ENCODE measurements around the gene KCNMA1. TPM values are rescaled to one million over a fixed set of nuclear protein-coding genes. Genes with fewer than 3 reads are reported as not detected.

The KCNMA1 gene
- total RNA-seq, 1 experiment from 2014 or later: 0.45 TPM

DNA sequence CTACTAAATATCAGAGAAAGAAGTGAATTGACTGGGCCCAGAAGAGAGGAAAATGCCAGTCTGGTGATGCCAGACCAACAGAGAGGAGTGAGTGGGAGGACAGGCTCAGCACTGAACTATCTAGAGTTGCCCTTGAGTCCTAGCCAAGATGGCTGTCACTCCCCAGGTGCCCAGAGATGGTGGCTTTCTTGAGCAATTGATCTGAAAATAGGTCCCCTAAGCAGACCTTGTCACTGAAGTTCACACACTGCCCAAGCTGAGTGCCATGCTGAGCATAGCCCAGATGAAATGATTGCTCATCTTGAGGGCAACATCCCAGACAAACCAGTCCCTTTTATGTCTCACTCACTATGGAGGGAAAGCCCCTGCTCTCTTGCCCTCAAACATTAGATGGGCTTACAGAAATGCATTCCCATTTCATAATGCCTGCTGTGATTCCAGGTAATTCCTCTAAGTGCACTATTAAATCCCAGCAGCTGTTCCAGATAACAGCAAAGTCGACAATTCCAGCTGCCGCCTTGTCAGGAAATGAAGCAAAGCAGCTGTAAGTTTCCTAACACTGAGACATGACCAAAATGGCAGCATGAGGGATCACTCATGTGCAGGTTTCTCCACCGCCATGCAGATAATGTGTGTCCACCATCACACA is 329.4 kb downstream of the KCNMA1 start:
- H3K27me3 Mint-ChIP-seq (ENCODE audit: unreplicated experiment): peaks cover 100% of the 10 kb centered on the region
- DNase-seq: no peak
- H3K9me3 Mint-ChIP-seq (ENCODE audit: low read depth, unreplicated experiment): peaks cover 2% of the 10 kb centered on the region
- no peaks in the 10 kb centered on the region for H3K4me1 Mint-ChIP-seq (ENCODE audit: low read depth, unreplicated experiment)
- no peak overlapping the region for H3K4me3 Mint-ChIP-seq (ENCODE audit: low read depth, unreplicated experiment)
- no peak for TF ChIP-seq CTCF (IDR thresholded peaks at IDR 0.05; ENCODE audit: unreplicated experiment)
- no TSS peak for BruUV-seq (replicated peaks)
- CTCF ChIA-PET: no interaction called here
- no peaks in the 10 kb centered on the region for H3K36me3 Mint-ChIP-seq (ENCODE audit: insufficient read depth, unreplicated experiment)
- no peak overlapping the region for H3K27ac Mint-ChIP-seq (ENCODE audit: unreplicated experiment)
- intact Hi-C loops (cut with micrococcal nuclease; ENCODE audit: unreplicated experiment): no loop called here

DNA sequence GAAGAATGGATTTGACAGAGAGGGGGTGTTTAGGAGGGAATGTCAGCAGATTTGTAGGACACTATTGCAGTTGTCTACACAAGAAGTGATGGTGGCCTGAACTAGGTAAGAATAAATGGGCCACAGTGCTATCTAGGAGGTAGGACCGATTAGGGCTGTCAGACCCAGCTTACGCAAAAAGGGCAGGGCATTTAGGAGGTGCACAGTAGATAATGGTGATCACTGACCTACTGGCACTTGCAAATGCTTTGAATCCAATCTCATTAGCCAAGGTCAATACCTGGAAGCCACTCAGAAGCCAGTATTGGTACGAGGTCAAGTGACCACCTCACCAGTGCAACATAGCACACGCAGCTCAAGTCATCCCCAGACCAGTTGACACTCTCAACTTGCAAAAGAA is 330.9 kb downstream of the KCNMA1 start:
- H3K4me1 Mint-ChIP-seq (ENCODE audit: low read depth, unreplicated experiment): no peaks in the 10 kb centered on the region
- H3K36me3 Mint-ChIP-seq (ENCODE audit: insufficient read depth, unreplicated experiment): no peaks in the 10 kb centered on the region
- intact Hi-C loops (cut with micrococcal nuclease; ENCODE audit: unreplicated experiment): no loop called here
- TF ChIP-seq CTCF (IDR thresholded peaks at IDR 0.05; ENCODE audit: unreplicated experiment): no peak
- DNase-seq: no peak
- peaks cover 100% of the 10 kb centered on the region for H3K27me3 Mint-ChIP-seq (ENCODE audit: unreplicated experiment)
- peaks cover 4% of the 10 kb centered on the region for H3K9me3 Mint-ChIP-seq (ENCODE audit: low read depth, unreplicated experiment)
- H3K27ac Mint-ChIP-seq (ENCODE audit: unreplicated experiment): no peak overlapping the region
- H3K4me3 Mint-ChIP-seq (ENCODE audit: low read depth, unreplicated experiment): no peak overlapping the region
- CTCF ChIA-PET: no interaction called here
- BruUV-seq (replicated peaks): no TSS peak

DNA sequence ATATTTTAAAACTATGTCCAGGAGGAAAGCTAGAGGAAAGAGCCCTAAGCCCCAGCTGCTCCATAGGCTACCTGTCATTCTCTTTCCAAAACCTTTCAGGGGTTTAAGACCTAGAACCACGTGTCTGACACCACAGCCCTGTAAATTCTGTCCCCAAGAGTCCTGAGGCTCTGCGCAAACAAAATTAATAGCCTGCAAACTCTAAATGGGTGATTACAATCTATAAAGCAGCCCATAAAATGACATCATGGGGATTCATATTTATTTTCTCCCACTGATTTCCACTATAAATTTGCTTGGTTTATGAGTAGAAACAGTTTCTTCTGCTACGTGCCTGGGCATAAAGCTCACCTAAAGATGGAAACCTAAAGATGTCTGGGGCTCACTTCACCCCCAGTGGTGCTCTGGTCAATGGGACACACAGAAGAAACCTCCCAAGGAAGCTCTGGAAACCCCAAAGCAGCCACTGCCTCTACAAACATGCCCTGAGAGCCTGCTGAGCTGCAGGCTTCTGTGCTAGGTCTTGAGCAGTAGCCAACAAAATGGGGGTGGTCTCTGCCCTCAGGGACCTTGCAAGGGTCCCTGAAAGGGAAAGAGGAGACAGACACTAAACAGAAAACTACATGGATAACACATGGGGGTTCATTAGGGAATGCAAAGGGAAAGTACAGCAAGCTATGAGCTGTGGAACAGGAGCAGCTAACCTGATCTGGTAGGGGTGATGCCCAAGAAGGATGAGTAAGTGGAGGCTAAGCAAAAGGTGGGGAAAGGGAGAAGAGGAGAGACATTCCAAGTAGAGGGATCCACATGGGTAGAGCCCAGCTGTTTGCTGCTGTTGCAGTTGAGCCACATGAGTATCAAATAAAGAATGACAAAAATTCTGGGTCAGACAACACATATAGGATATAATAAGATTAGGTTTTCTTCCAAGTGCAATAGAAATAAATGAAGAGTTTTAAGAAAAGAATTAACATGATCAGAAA is 331.7 kb downstream of the KCNMA1 start:
- intact Hi-C loops (cut with micrococcal nuclease; ENCODE audit: unreplicated experiment): no loop called here
- Mint-ChIP-seq H3K27me3 (ENCODE audit: unreplicated experiment) (peaks cover 100% of the 10 kb centered on the region), H3K4me1 (ENCODE audit: low read depth, unreplicated experiment) (no peaks in the 10 kb centered on the region), H3K36me3 (ENCODE audit: insufficient read depth, unreplicated experiment) (no peaks in the 10 kb centered on the region), H3K4me3 (ENCODE audit: low read depth, unreplicated experiment) (no peak overlapping the region), H3K27ac (ENCODE audit: unreplicated experiment) (no peak overlapping the region), H3K9me3 (ENCODE audit: low read depth, unreplicated experiment) (peaks cover 4% of the 10 kb centered on the region)
- CTCF ChIA-PET: no interaction called here
- BruUV-seq (replicated peaks): no TSS peak
- no peak for TF ChIP-seq CTCF (IDR thresholded peaks at IDR 0.05; ENCODE audit: unreplicated experiment)
- no peak for DNase-seq

DNA sequence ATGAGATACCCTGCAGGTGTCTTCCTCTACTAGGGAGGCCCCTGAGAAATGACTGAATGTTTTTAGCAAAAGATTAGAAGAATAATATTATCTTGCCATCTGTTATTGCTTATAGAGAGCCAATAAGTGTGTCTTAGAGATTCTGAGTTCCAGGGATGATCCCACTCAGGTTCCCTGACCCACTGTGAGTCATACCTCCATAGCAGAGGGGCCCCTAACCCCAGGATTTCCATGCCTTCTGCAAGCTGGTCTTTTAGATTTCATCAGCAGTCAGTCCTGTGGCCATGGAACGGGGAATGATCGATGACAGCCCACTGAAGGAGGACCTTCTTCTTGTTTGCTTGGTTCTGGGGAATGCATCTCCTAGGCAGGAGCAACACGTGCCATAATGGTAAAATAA is 333.4 kb downstream of the KCNMA1 start:
- no TSS peak for BruUV-seq (replicated peaks)
- no peaks in the 10 kb centered on the region for H3K4me1 Mint-ChIP-seq (ENCODE audit: low read depth, unreplicated experiment)
- DNase-seq: no peak
- intact Hi-C loops (cut with micrococcal nuclease; ENCODE audit: unreplicated experiment): no loop called here
- H3K9me3 Mint-ChIP-seq (ENCODE audit: low read depth, unreplicated experiment): peaks cover 4% of the 10 kb centered on the region
- H3K27me3 Mint-ChIP-seq (ENCODE audit: unreplicated experiment): peaks cover 100% of the 10 kb centered on the region
- no peak for TF ChIP-seq CTCF (IDR thresholded peaks at IDR 0.05; ENCODE audit: unreplicated experiment)
- H3K27ac Mint-ChIP-seq (ENCODE audit: unreplicated experiment): no peak overlapping the region
- no peaks in the 10 kb centered on the region for H3K36me3 Mint-ChIP-seq (ENCODE audit: insufficient read depth, unreplicated experiment)
- no peak overlapping the region for H3K4me3 Mint-ChIP-seq (ENCODE audit: low read depth, unreplicated experiment)
- CTCF ChIA-PET: no interaction called here
